Type B pancreatic cell (in vitro differentiated cells): ENCODE measurements around the gene TCAF1. TPM values are rescaled to one million over a fixed set of nuclear protein-coding genes. Genes with fewer than 3 reads are reported as not detected.

ENCODE experiments used
- DNase-seq: peaks from one replicate; pipeline ENCODE4 v3.0.0; 2021; ENCODE audit warnings: mixed read lengths; ENCODE audit not compliant: unreplicated experiment; ENCODE audit errors: extremely low spot score
- H3K27ac Mint-ChIP-seq: 2 replicates; pipeline ENCODE4 v1.8.0; 2021; ENCODE audit warnings: mild to moderate bottlenecking, mixed read lengths
- H3K27me3 Mint-ChIP-seq: 2 replicates; pipeline ENCODE4 v1.8.0; 2021; ENCODE audit warnings: mixed read lengths
- H3K36me3 Mint-ChIP-seq: 2 replicates; pipeline ENCODE4 v1.8.0; 2021; ENCODE audit warnings: mixed read lengths
- H3K4me1 Mint-ChIP-seq: one replicate; pipeline ENCODE4 v1.8.0; 2021; ENCODE audit warnings: mixed read lengths; ENCODE audit not compliant: unreplicated experiment
- H3K4me3 Mint-ChIP-seq: 2 replicates; pipeline ENCODE4 v1.8.0; 2021; ENCODE audit warnings: mild to moderate bottlenecking, mixed read lengths
- H3K9me3 Mint-ChIP-seq: 2 replicates; pipeline ENCODE4 v1.8.0; 2021; ENCODE audit warnings: mixed read lengths
- CTCF ChIP-seq: fragments of 200-600 bp; sonication (generic); conservative IDR thresholded peaks from 2 replicates; pipeline ENCODE4 v1.5.0; 2021; ENCODE audit warnings: antibody characterized with exemption, mild to moderate bottlenecking
- long read RNA-seq: library from polyadenylated mRNA; unstranded; transcript quantifications from one replicate; pipeline ENCODE4 v2.0.0, GENCODE V29; 2020
- total RNA-seq: library from RNA; stranded (reverse); gene quantifications from 2 replicates; pipeline ENCODE4 v1.2.1, GENCODE V29; 2021; ENCODE audit warnings: low replicate concordance

Gene TCAF1
- 50.0 and 71.2 TPM in 2 replicates for total RNA-seq
- long read RNA-seq, full-length matches to known transcripts: 17 of 97 reads
- long read RNA-seq, partial matches to known transcripts: 19 of 97 reads
- long read RNA-seq, other reads (novel, unspliced or antisense): 61 of 97 reads

- TF ChIP-seq CTCF: peak; percentile 49
- Mint-ChIP-seq H3K36me3 (peaks cover 4% of the 10 kb centered on the region), H3K9me3 (no peaks in the 10 kb centered on the region), H3K27ac (peak within 1 kb of the TSS; percentile 91), H3K4me1 (peaks cover 25% of the 10 kb centered on the region), H3K27me3 (no peaks in the 10 kb centered on the region), H3K4me3 (peak within 1 kb of the TSS; percentile 97)
- DNase-seq: peak; percentile 89
Measured at GRCh38 chr7:143901668-143902331, at the start of gene TCAF1. Gene TCAF1, minus strand, starts transcription at chr7:143902176. Its CDS starts 25,568 bp downstream, at chr7:143876608.

GRCh38 chr7:143948733-143949132, 46.8 kb upstream of the TCAF1 start:
- H3K4me3 Mint-ChIP-seq: no peak overlapping the region
- no peak for DNase-seq
- H3K27ac Mint-ChIP-seq: no peak overlapping the region
- no peaks in the 10 kb centered on the region for H3K27me3 Mint-ChIP-seq
- no peaks in the 10 kb centered on the region for H3K4me1 Mint-ChIP-seq
- no peak for TF ChIP-seq CTCF
- H3K36me3 Mint-ChIP-seq: no peaks in the 10 kb centered on the region
- H3K9me3 Mint-ChIP-seq: peaks cover 6% of the 10 kb centered on the region

- H3K36me3 Mint-ChIP-seq: no peaks in the 10 kb centered on the region
- no peak overlapping the region for H3K27ac Mint-ChIP-seq
- H3K27me3 Mint-ChIP-seq: peaks cover 2% of the 10 kb centered on the region
- no peaks in the 10 kb centered on the region for H3K4me1 Mint-ChIP-seq
- peaks cover 6% of the 10 kb centered on the region for H3K9me3 Mint-ChIP-seq
- H3K4me3 Mint-ChIP-seq: no peak overlapping the region
- no peak for DNase-seq
- TF ChIP-seq CTCF: no peak
Measured at GRCh38 chr7:143947111-143947510, 45.1 kb upstream of the TCAF1 start.

GRCh38 chr7:143945423-143945822, 43.4 kb upstream of the TCAF1 start:
- no peak for TF ChIP-seq CTCF
- Mint-ChIP-seq H3K9me3 (peaks cover 6% of the 10 kb centered on the region), H3K27me3 (peaks cover 4% of the 10 kb centered on the region), H3K27ac (no peak overlapping the region), H3K4me3 (no peak overlapping the region), H3K36me3 (no peaks in the 10 kb centered on the region), H3K4me1 (no peaks in the 10 kb centered on the region)
- no peak for DNase-seq

- no peak for TF ChIP-seq CTCF
- no peaks in the 10 kb centered on the region for H3K9me3 Mint-ChIP-seq
- no peak overlapping the region for H3K4me3 Mint-ChIP-seq
- no peak overlapping the region for H3K27ac Mint-ChIP-seq
- no peaks in the 10 kb centered on the region for H3K4me1 Mint-ChIP-seq
- DNase-seq: no peak
- H3K36me3 Mint-ChIP-seq: no peaks in the 10 kb centered on the region
- H3K27me3 Mint-ChIP-seq: peaks cover 4% of the 10 kb centered on the region
Measured at GRCh38 chr7:143938379-143939243, 36.6 kb upstream of the TCAF1 start.
